ENCODE measurements around the gene C19orf38. TPM values are rescaled to one million over a fixed set of nuclear protein-coding genes. Genes with fewer than 3 reads are reported as not detected.
"Not testable (repeated sequence)": the region's sequence is repeated elsewhere in the genome, so short reads cannot be mapped to it uniquely, and the experiment has no call there.

The C19orf38 gene
- total RNA-seq, 4 donors from 2014 or later, result 20.6 TPM; not detected in 3

- H3K4me3 ChIP-seq, result peak overlapping the region; percentile 64 to 86 (median 70)
- H3K27me3 ChIP-seq, result no peaks in the 10 kb centered on the region
- H3K9me3 ChIP-seq, result peaks cover 0 to 8% (median 3%) of the 10 kb centered on the region in 4 donors
- peaks cover 0 to 24% (median 0%) of the 10 kb centered on the region in 3 donors for H3K36me3 ChIP-seq
- H3K27ac ChIP-seq, result peak overlapping the region; percentile 93 to 99 (median 96)
- TF ChIP-seq POLR2A (IDR thresholded peaks at IDR 0.05), result no peak
- TF ChIP-seq, protein P1, sequence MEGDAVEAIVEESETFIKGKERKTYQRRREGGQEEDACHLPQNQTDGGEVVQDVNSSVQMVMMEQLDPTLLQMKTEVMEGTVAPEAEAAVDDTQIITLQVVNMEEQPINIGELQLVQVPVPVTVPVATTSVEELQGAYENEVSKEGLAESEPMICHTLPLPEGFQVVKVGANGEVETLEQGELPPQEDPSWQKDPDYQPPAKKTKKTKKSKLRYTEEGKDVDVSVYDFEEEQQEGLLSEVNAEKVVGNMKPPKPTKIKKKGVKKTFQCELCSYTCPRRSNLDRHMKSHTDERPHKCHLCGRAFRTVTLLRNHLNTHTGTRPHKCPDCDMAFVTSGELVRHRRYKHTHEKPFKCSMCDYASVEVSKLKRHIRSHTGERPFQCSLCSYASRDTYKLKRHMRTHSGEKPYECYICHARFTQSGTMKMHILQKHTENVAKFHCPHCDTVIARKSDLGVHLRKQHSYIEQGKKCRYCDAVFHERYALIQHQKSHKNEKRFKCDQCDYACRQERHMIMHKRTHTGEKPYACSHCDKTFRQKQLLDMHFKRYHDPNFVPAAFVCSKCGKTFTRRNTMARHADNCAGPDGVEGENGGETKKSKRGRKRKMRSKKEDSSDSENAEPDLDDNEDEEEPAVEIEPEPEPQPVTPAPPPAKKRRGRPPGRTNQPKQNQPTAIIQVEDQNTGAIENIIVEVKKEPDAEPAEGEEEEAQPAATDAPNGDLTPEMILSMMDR (IDR thresholded peaks at IDR 0.05), result no peak
- H3K4me1 ChIP-seq, result peaks cover 0 to 11% (median 0%) of the 10 kb centered on the region in 4 donors
- DNase-seq, result peak; percentile 71 to 90 (median 86)
Observed at GRCh38 chr19:10836479-10837330, 11.5 kb upstream of the C19orf38 start.

- H3K4me3 ChIP-seq, H3K27me3 ChIP-seq, H3K9me3 ChIP-seq, H3K27ac ChIP-seq, DNase-seq: not testable (repeated sequence)
- peaks cover 0 to 15% (median 0%) of the 10 kb centered on the region in 3 donors for H3K36me3 ChIP-seq
- peaks cover 0 to 11% (median 0%) of the 10 kb centered on the region in 4 donors for H3K4me1 ChIP-seq
Observed at GRCh38 chr19:10837649-10838048, 10.6 kb upstream of the C19orf38 start.

GRCh38 chr19:10838377-10838776, 9.8 kb upstream of the C19orf38 start:
- peaks cover 0 to 8% (median 0%) of the 10 kb centered on the region in 3 donors for H3K36me3 ChIP-seq

DNA sequence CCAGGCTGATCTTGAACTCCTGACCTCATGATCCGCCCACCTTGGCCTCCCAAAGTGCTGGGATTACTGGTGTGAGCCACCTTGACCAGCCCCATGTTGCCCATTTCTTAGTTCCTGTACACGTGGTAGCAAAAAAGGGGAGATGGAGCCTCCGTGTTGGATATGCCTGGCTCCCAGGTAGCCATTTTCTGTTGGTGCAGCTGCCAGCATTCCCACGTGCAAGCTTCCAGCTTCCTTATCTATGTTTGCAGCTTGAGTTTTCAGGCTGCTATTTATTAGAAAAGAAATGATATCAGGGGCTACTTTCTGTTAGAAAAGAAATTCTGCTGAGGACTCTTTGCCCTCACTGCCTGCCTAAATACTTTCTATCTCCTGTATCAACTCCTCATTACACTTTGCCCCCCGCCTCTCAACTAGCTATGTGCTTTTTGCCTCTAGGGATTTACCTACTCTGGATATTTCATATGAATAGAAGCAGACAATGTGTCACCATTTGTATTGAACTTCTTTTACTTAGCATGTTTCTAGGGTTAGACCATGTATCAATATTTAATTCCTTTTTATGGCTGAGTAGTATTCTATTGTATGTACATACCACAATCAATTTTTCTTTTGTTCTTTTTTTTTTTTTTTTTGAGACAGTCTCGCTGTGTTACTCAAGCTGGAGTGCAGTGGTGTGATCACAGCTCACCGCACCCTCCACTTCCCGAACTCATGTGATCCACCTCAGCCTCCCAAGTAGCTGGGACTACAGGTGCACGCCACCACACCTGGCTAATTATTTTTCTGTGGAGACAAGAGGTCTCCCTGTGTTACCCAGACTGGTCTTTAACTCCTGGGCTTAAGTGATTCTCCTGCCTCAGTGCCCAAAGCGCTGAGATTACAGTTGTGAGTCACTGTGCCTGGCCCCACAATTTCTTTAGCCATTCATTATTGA, 8.8 kb upstream of the C19orf38 start:
- H3K9me3 ChIP-seq, result peaks cover 0 to 8% (median 3%) of the 10 kb centered on the region in 4 donors
- TF ChIP-seq POLR2A (IDR thresholded peaks at IDR 0.05), result no peak
- TF ChIP-seq, protein P1 (IDR thresholded peaks at IDR 0.05), result no peak
- no peaks in the 10 kb centered on the region for H3K36me3 ChIP-seq
- H3K4me3 ChIP-seq, result no peak overlapping the region
- H3K27ac ChIP-seq, result no peak overlapping the region
- no peak for DNase-seq
- peaks cover 0 to 11% (median 0%) of the 10 kb centered on the region in 4 donors for H3K4me1 ChIP-seq
- no peaks in the 10 kb centered on the region for H3K27me3 ChIP-seq

More at GRCh38 chr19:10838377-10838776, 9.8 kb upstream of the C19orf38 start:
- Histone ChIP-seq H3K4me1 (peaks cover 0 to 11% (median 0%) of the 10 kb centered on the region in 4 donors), H3K27ac (no peak overlapping the region), H3K27me3 (no peaks in the 10 kb centered on the region), H3K4me3 (no peak overlapping the region), H3K9me3 (peaks cover 0 to 8% (median 3%) of the 10 kb centered on the region in 4 donors)
- no peak for DNase-seq
- TF ChIP-seq, protein P1 (IDR thresholded peaks at IDR 0.05), result no peak
- TF ChIP-seq POLR2A (IDR thresholded peaks at IDR 0.05), result no peak

GRCh38 chr19:10842788-10843187, 5.4 kb upstream of the C19orf38 start:
- Histone ChIP-seq H3K4me3 (no peak overlapping the region), H3K4me1 (no peaks in the 10 kb centered on the region), H3K9me3 (peaks cover 0 to 8% (median 0%) of the 10 kb centered on the region in 4 donors), H3K27me3 (no peaks in the 10 kb centered on the region), H3K27ac (no peak overlapping the region), H3K36me3 (no peaks in the 10 kb centered on the region)
- DNase-seq, result no peak
- TF ChIP-seq POLR2A (IDR thresholded peaks at IDR 0.05), result no peak
- TF ChIP-seq, protein P1 (IDR thresholded peaks at IDR 0.05), result no peak

Measured in Peyer's patch (tissue), 4 donors.